A375 (cell line): Measurements from ENCODE around the gene URAD. TPM values are rescaled to one million over a fixed set of nuclear protein-coding genes. Genes with fewer than 3 reads are reported as not detected.

Experiments used
- small RNA-seq: library from RNA; depleted of rRNA; stranded (forward); fragments of <200 nt; gene quantifications from one replicate; pipeline ENCODE3, GENCODE V24; 2014
- total RNA-seq: library from RNA; depleted of rRNA; stranded (reverse); fragments of >200 nt; shearing (Covaris generic); gene quantifications from 2 replicates; pipeline ENCODE4 v1.2.3, GENCODE V29; 2014; rRNA removed

URAD gene
- total RNA-seq = not detected in 2 replicates

GRCh38 chr13:27988520-27988919 lies at the start of gene URAD:
URAD (minus strand) TSS chr13:27988693; CDS start chr13:27988637, 56 bp downstream.

GRCh38 chr13:27969082-27969865 lies 19.2 kb downstream of the URAD start, which contains the start of gene CDX2:
CDX2 (minus strand) TSS chr13:27969315; CDS start chr13:27969006, 309 bp downstream.

Small RNAs within 50 kb of the gene (small RNA-seq; reads per million reads assigned to genes)
- gene ATP5F1EP2 (not detected), gene RN7SL272P (not detected)

Other genes starting within 250 kb of the URAD start
- not detected in 2 replicates for gene GSX1, start 196.2 kb downstream of the URAD start, total RNA-seq
- gene PDX1, start 68.7 kb downstream of the URAD start, total RNA-seq = 0.40 and 0.45 TPM in 2 replicates
- 0.94 TPM in 1 of 2 replicates, not detected in the other for gene CDX2, start 19.4 kb downstream of the URAD start, total RNA-seq
- gene FLT3, start 111.9 kb upstream of the URAD start, total RNA-seq = 0.13 TPM in 1 of 2 replicates, not detected in the other
- gene PAN3, start 149.9 kb upstream of the URAD start, total RNA-seq = 10.0 and 14.3 TPM in 2 replicates